GM13976 (cell line): Measurements from ENCODE around the gene CLEC16A.

Experiments
- DNase-seq: peaks from one replicate; pipeline ENCODE4 v3.0.0; 2012; ENCODE audit warnings: low spot score
- CTCF ChIP-seq: IDR thresholded peaks from 2 replicates; pipeline ENCODE4 v1.5.1; 2012; ENCODE audit warnings: borderline replicate concordance, mild to moderate bottlenecking; ENCODE audit not compliant: insufficient read depth; ENCODE audit errors: extremely low read depth, missing control alignments, control extremely low read depth
- in situ Hi-C: fragments of 300-500 bp; cut with MboI; formaldehyde crosslinking; loops from one replicate; pipeline ENCODE4 v1.12.0; 2022; ENCODE audit warnings: low sequenced_read_pairs, mixed read lengths, inconsistent platforms; ENCODE audit not compliant: unreplicated experiment

CLEC16A gene

GRCh38 chr16:11211061-11211976 lies 267.0 kb downstream of the CLEC16A start:
- in situ Hi-C loops, result no loop called here
- no peak for DNase-seq
- no peak for TF ChIP-seq CTCF

GRCh38 chr16:11211977-11212797 lies 267.8 kb downstream of the CLEC16A start:
- in situ Hi-C loops, result no loop called here
- DNase-seq, result no peak
- no peak for TF ChIP-seq CTCF

GRCh38 chr16:11212798-11213196 lies 268.4 kb downstream of the CLEC16A start:
- TF ChIP-seq CTCF, result no peak
- in situ Hi-C loops, result no loop called here
- DNase-seq, result peak; percentile 41

GRCh38 chr16:11213373-11213772 lies 269.0 kb downstream of the CLEC16A start:
- in situ Hi-C loops, result no loop called here
- no peak for DNase-seq
- no peak for TF ChIP-seq CTCF

- TF ChIP-seq CTCF, result no peak
- no peak for DNase-seq
- in situ Hi-C loops, result no loop called here
Observed at GRCh38 chr16:11213799-11214198, 269.4 kb downstream of the CLEC16A start.

- in situ Hi-C loops, result no loop called here
- DNase-seq, result no peak
- TF ChIP-seq CTCF, result no peak
Observed at GRCh38 chr16:11215935-11216556, 271.7 kb downstream of the CLEC16A start.
